ENCODE measurements around the gene TSPAN11. TPM values are rescaled to one million over a fixed set of nuclear protein-coding genes. Genes with fewer than 3 reads are reported as not detected.

Gene TSPAN11
- total RNA-seq, 3 donors from 2014 or later: not detected

DNA sequence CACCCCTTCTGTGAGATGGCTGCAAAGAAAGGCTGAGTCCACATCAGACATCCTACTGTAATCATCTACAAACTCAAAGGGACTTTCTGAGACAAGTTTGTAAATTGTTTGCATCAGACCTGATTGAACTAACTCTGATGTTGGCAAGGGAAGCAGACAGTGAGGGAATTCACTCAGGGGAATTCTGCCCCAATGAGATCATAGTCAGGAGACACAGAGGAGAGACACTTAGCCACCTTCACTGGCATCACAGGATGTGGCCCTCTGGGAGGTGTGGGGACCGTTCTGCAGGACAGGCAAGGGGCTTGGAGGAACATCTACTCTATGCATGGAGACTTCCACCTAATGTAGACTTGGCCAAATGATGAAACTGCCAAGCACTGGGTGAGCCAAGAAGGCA lies 76.5 kb downstream of the TSPAN11 start:
- Mint-ChIP-seq H3K9me3 (no peaks in the 10 kb centered on the region), H3K4me1 (ENCODE audit: low read depth) (no peaks in the 10 kb centered on the region), H3K27me3 (ENCODE audit: low read depth) (peaks cover 12% of the 10 kb centered on the region), H3K36me3 (ENCODE audit: insufficient read depth) (no peaks in the 10 kb centered on the region), H3K4me3 (no peak overlapping the region)
- no peak for ATAC-seq
- no peak for DNase-seq

GRCh38 chr12:31003861-31004640 lies 77.5 kb downstream of the TSPAN11 start:
- H3K36me3 Mint-ChIP-seq (ENCODE audit: insufficient read depth): no peaks in the 10 kb centered on the region
- H3K9me3 Mint-ChIP-seq: no peaks in the 10 kb centered on the region
- ATAC-seq (no peak), DNase-seq (no peak)
- no peak overlapping the region for H3K4me3 Mint-ChIP-seq
- H3K4me1 Mint-ChIP-seq (ENCODE audit: low read depth): no peaks in the 10 kb centered on the region
- H3K27me3 Mint-ChIP-seq (ENCODE audit: low read depth): peaks cover 12% of the 10 kb centered on the region

- ATAC-seq (no peak), DNase-seq (no peak)
- Mint-ChIP-seq H3K9me3 (no peaks in the 10 kb centered on the region), H3K4me1 (ENCODE audit: low read depth) (no peaks in the 10 kb centered on the region), H3K36me3 (ENCODE audit: insufficient read depth) (no peaks in the 10 kb centered on the region), H3K4me3 (no peak overlapping the region), H3K27me3 (ENCODE audit: low read depth) (peaks cover 12% of the 10 kb centered on the region)
These were observed 78.1 kb downstream of the TSPAN11 start for GRCh38 chr12:31004666-31005065.

GRCh38 chr12:31005256-31005943 lies 78.9 kb downstream of the TSPAN11 start:
- Mint-ChIP-seq H3K27me3 (ENCODE audit: low read depth) (peaks cover 12% of the 10 kb centered on the region), H3K36me3 (ENCODE audit: insufficient read depth) (no peaks in the 10 kb centered on the region), H3K4me1 (ENCODE audit: low read depth) (no peaks in the 10 kb centered on the region), H3K9me3 (no peaks in the 10 kb centered on the region), H3K4me3 (no peak overlapping the region)
- DNase-seq (no peak), ATAC-seq (no peak)

- ATAC-seq (no peak), DNase-seq (no peak)
- no peaks in the 10 kb centered on the region for H3K9me3 Mint-ChIP-seq
- peaks cover 12% of the 10 kb centered on the region for H3K27me3 Mint-ChIP-seq (ENCODE audit: low read depth)
- no peaks in the 10 kb centered on the region for H3K4me1 Mint-ChIP-seq (ENCODE audit: low read depth)
- H3K4me3 Mint-ChIP-seq: no peak overlapping the region
- H3K36me3 Mint-ChIP-seq (ENCODE audit: insufficient read depth): no peaks in the 10 kb centered on the region
These were observed 79.4 kb downstream of the TSPAN11 start for GRCh38 chr12:31005944-31006361.

DNA sequence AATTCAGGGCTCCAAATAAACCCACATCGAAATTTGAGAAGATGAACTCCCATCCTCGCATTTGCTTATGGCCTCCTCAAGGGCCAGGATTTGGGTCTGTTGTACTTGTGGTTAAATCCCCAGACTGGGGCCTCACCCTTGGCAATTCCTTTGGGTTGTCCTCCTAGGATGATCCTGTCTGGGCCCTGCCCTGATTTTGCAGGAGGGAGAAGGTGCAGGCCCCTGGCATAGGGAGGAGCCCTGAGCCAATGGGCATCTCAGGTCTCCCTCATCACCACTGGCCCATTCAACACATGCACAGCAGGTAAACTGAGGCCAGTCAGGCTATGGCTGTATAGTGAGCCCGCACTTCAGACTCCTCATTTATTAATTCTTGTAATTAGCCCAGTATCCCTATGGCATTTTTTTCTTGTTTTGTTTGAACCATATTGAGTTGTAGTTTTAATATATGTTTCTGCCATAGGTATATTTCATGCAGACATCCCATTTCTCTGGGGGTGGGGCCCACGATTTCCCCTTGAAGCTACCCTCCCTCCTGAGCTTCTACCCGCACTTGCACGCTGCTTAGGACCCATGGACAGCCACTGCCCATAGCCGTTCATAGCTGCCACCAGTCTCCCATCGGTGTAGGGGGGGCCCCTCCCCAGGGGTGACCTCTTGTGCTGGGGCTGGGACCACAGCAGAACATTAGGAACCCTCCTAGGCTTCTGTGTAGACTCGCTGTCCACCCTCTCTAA lies 80.0 kb downstream of the TSPAN11 start:
- DNase-seq (no peak), ATAC-seq (no peak)
- Mint-ChIP-seq H3K4me1 (ENCODE audit: low read depth) (no peaks in the 10 kb centered on the region), H3K4me3 (no peak overlapping the region), H3K36me3 (ENCODE audit: insufficient read depth) (no peaks in the 10 kb centered on the region), H3K27me3 (ENCODE audit: low read depth) (peaks cover 17% of the 10 kb centered on the region), H3K9me3 (no peaks in the 10 kb centered on the region)

DNA sequence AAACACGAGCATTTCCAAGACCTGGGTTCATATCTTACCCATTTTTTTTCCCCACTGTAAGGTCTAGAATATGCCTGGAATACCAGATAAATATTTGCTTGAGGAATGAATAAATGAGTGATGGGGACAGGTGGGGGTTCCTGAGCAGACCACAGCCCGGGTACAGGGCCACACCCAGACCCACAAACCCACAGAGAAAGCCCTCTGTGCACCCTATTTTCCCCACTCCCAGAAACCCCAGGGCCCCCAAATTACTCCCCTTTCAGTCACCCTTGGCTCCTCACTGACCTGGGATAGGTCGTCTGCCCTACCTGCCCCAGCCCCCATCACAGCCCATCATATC lies 80.6 kb downstream of the TSPAN11 start:
- no peaks in the 10 kb centered on the region for H3K4me1 Mint-ChIP-seq (ENCODE audit: low read depth)
- H3K36me3 Mint-ChIP-seq (ENCODE audit: insufficient read depth): no peaks in the 10 kb centered on the region
- peaks cover 17% of the 10 kb centered on the region for H3K27me3 Mint-ChIP-seq (ENCODE audit: low read depth)
- no peak for DNase-seq
- no peak overlapping the region for H3K4me3 Mint-ChIP-seq
- no peaks in the 10 kb centered on the region for H3K9me3 Mint-ChIP-seq
- no peak for ATAC-seq

DNA sequence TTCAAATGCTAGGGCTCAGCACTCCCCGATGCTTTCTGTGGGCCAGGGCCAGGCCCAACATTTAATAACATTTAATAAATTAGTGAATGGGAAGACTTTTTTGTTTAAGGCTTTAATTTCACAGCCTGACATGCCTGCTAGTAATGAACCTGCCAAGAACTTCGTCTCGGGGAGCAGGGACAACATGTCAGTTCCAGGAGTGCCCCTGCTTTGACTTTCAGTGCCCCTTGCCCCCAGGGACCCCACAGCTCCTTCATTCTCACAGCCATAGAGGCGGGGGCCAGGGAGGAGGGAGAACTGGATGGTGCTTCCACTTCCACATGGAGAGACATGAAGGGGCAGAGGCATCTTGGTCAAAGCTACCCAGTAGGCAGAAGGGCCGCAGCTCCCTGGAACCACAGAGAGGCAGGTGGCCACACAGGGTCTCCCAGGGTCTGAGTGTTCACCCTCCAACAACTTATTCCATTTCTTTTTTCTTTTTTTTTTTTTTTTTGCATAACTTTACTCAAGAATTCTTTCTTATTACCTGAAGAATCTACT lies 81.2 kb downstream of the TSPAN11 start:
- Mint-ChIP-seq H3K27me3 (ENCODE audit: low read depth) (peaks cover 21% of the 10 kb centered on the region), H3K4me3 (no peak overlapping the region), H3K9me3 (no peaks in the 10 kb centered on the region), H3K36me3 (ENCODE audit: insufficient read depth) (no peaks in the 10 kb centered on the region), H3K4me1 (ENCODE audit: low read depth) (no peaks in the 10 kb centered on the region)
- no peak for DNase-seq
- no peak for ATAC-seq

- H3K27me3 Mint-ChIP-seq (ENCODE audit: low read depth): peaks cover 21% of the 10 kb centered on the region
- no peak overlapping the region for H3K4me3 Mint-ChIP-seq
- ATAC-seq (no peak), DNase-seq (no peak)
- no peaks in the 10 kb centered on the region for H3K36me3 Mint-ChIP-seq (ENCODE audit: insufficient read depth)
- no peaks in the 10 kb centered on the region for H3K4me1 Mint-ChIP-seq (ENCODE audit: low read depth)
- no peaks in the 10 kb centered on the region for H3K9me3 Mint-ChIP-seq
These were observed 81.8 kb downstream of the TSPAN11 start for GRCh38 chr12:31008241-31008761.

GRCh38 chr12:31008961-31009840 lies 82.7 kb downstream of the TSPAN11 start:
- H3K4me3 Mint-ChIP-seq: no peak overlapping the region

GRCh38 chr12:31009976-31010375 lies 83.4 kb downstream of the TSPAN11 start:
- Mint-ChIP-seq H3K4me3 (no peak overlapping the region), H3K36me3 (ENCODE audit: insufficient read depth) (no peaks in the 10 kb centered on the region), H3K9me3 (no peaks in the 10 kb centered on the region), H3K27me3 (ENCODE audit: low read depth) (peaks cover 14% of the 10 kb centered on the region), H3K4me1 (ENCODE audit: low read depth) (no peaks in the 10 kb centered on the region)
- DNase-seq: no peak
- ATAC-seq: no peak

More at GRCh38 chr12:31008961-31009840, 82.7 kb downstream of the TSPAN11 start:
- Mint-ChIP-seq H3K36me3 (ENCODE audit: insufficient read depth) (no peaks in the 10 kb centered on the region), H3K27me3 (ENCODE audit: low read depth) (peaks cover 19% of the 10 kb centered on the region), H3K4me1 (ENCODE audit: low read depth) (no peaks in the 10 kb centered on the region), H3K9me3 (no peaks in the 10 kb centered on the region)
- no peak for DNase-seq
- ATAC-seq: no peak

DNA sequence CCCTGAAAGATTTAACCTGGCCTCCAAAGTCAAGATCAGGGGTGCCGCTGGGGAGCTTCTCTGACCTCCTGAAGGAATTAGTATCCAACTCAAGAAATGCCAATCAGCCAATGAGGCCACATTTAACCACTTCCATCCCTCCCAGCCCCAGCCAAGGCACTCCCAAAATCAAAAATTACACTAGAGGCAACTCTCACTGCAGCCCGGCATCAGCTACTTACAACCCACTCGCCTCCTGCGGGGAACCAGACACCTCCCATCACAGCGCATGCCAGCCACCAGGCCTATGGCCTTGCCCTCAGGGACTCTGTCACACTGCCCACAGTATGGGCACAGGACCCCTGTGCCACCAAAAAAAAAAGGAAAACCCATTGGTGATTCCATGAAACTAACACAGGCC lies 84.8 kb downstream of the TSPAN11 start:
- Mint-ChIP-seq H3K4me1 (ENCODE audit: low read depth) (no peaks in the 10 kb centered on the region), H3K4me3 (no peak overlapping the region), H3K27me3 (ENCODE audit: low read depth) (peaks cover 14% of the 10 kb centered on the region), H3K9me3 (no peaks in the 10 kb centered on the region), H3K36me3 (ENCODE audit: insufficient read depth) (no peaks in the 10 kb centered on the region)
- no peak for DNase-seq
- no peak for ATAC-seq

DNA sequence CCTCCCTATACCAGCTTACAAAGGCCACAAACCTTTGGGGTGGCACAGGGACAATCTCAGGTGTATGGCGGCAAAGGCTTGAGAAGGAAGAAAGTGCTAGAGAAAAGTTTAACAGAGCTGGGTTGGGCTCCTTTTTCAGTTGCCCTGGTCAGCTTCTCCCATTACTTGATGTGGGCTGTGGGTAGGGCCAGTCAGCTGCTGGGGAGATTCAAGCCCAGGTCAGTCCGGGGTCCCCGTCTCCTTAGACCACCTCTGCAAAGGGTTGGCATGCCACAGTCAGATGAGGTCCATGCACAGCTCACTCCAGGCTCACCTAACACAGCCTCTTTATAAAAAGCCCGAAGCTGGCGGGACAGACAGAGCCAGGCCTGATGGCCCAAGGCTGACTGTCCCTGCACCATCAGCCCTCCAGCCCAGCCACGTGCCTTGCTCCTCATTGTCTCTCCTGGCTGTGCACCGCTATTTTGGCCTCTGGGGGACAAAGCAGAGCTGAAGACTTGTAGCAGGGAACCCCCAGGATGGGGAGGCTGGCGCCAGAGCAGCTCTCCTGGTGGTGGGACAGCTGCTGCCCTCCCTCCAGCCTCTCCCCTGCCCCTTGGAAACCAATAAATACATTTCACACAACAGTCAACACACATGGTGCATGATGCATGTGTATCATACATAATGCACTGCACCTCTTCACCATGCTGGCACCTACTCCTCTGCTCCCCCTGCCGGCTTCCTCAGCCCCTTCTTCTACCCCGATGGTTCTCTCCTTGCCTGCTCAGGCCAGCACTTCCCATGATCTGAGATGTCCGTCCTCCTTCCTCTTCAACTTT lies 85.4 kb downstream of the TSPAN11 start:
- Mint-ChIP-seq H3K9me3 (no peaks in the 10 kb centered on the region), H3K27me3 (ENCODE audit: low read depth) (peaks cover 12% of the 10 kb centered on the region), H3K4me3 (no peak overlapping the region), H3K36me3 (ENCODE audit: insufficient read depth) (no peaks in the 10 kb centered on the region), H3K4me1 (ENCODE audit: low read depth) (no peaks in the 10 kb centered on the region)
- DNase-seq: no peak
- ATAC-seq: no peak

Measured in activated T-cell treated with anti-CD3 and anti-CD28 coated beads, Interleukin-2, amount 50 U/mL, for 4 hours (primary cell).